PFSK-1 (cell line): ENCODE data around the gene MDM1.

ENCODE experiments used
- FOXP2 ChIP-seq: optimal IDR thresholded peaks from 2 replicates; pipeline ENCODE3; 2011; ENCODE audit warnings: borderline replicate concordance, control low read depth, inconsistent platforms; ENCODE audit not compliant: insufficient read depth; ENCODE audit errors: extremely low read length, extremely low read depth
- POLR2AphosphoS5 ChIP-seq: IDR thresholded peaks from 2 replicates; pipeline ENCODE4 v1.6.1; 2012; ENCODE audit warnings: low read depth, mild to moderate bottlenecking, control low read depth, low read length, moderate library complexity
- REST ChIP-seq, 2 experiments: IDR thresholded peaks; 2 replicates each; pipeline versions ENCODE4 v1.6.1 to v1.8.0; 2011 to 2012; ENCODE audit warnings: low read depth in 2 of 2, low read length in 2 of 2, control low read depth in 1 of 2, inconsistent platforms in 1 of 2, mild to moderate bottlenecking in 1 of 2, moderate library complexity in 1 of 2; ENCODE audit not compliant: insufficient read depth in 1 of 2
- SIN3A ChIP-seq: IDR thresholded peaks from 2 replicates; pipeline ENCODE4 v1.6.1; 2012; ENCODE audit warnings: mild to moderate bottlenecking, low read length, moderate library complexity, borderline replicate concordance; ENCODE audit not compliant: insufficient read depth
- TAF1 ChIP-seq: IDR thresholded peaks from 2 replicates; pipeline ENCODE4 v1.6.1; 2012; ENCODE audit warnings: low read length, control low read depth, borderline replicate concordance; ENCODE audit not compliant: insufficient read depth

MDM1 gene

GRCh38 chr12:68332728-68333630 is 817 bp upstream of the MDM1 start:
- TF ChIP-seq SIN3A = no peak
- no peak for TF ChIP-seq TAF1
- no peak for TF ChIP-seq FOXP2
- TF ChIP-seq POLR2AphosphoS5 = no peak
- TF ChIP-seq REST (IDR thresholded peaks at IDR 0.05; ENCODE audit: insufficient read depth in 1 of 2, low read depth in 2 of 2, low read length in 2 of 2) = no peak

GRCh38 chr12:68331500-68331868 is 678 bp downstream of the MDM1 start:
- TF ChIP-seq POLR2AphosphoS5 (no peak), REST (IDR thresholded peaks at IDR 0.05; ENCODE audit: insufficient read depth in 1 of 2, low read depth in 2 of 2, low read length in 2 of 2) (no peak), TAF1 (no peak), FOXP2 (no peak), SIN3A (no peak)

- TF ChIP-seq TAF1 (no peak), POLR2AphosphoS5 (no peak), SIN3A (no peak), REST (IDR thresholded peaks at IDR 0.05; ENCODE audit: insufficient read depth in 1 of 2, low read depth in 2 of 2, low read length in 2 of 2) (no peak)
These were observed 4.3 kb downstream of the MDM1 start for GRCh38 chr12:68327896-68328295.

- TF ChIP-seq TAF1 (no peak), POLR2AphosphoS5 (no peak), FOXP2 (no peak), REST (IDR thresholded peaks at IDR 0.05; ENCODE audit: insufficient read depth in 1 of 2, low read depth in 2 of 2, low read length in 2 of 2) (no peak), SIN3A (no peak)
These were observed 5.4 kb downstream of the MDM1 start for GRCh38 chr12:68326716-68327115.

GRCh38 chr12:68325966-68326365 is 6.2 kb downstream of the MDM1 start:
- no peak for TF ChIP-seq TAF1
- no peak for TF ChIP-seq FOXP2
- no peak for TF ChIP-seq POLR2AphosphoS5
- no peak for TF ChIP-seq REST (IDR thresholded peaks at IDR 0.05; ENCODE audit: insufficient read depth in 1 of 2, low read depth in 2 of 2, low read length in 2 of 2)
- no peak for TF ChIP-seq SIN3A
